HG03135 (cell line): ENCODE measurements around the gene STIM1.

Source experiments
- ATAC-seq: cut with Tn5 transposase; IDR thresholded peaks from one replicate; pipeline ENCODE4 v1.9.1; 2021; ENCODE audit warnings: mild to moderate bottlenecking, moderate library complexity; ENCODE audit not compliant: unreplicated experiment

STIM1 gene

DNA sequence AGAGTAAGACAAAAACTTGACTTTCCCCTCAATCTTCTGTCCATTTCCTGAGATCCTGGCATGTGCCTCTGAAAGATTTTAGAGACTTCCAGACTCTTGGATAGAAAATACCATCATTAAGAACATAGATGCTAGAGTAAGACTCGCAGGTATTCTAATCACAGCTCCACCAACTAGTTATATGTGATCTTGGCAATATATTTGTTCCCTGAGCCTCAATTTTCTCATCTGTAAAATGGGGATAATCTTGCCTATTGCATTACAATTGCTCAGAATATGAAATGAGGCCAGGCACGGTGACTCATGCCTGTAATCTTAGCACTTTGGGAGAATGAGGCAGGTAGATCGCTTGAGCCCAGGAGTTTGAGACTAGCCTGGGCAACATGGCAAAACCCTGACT, 25.4 kb upstream of the STIM1 start:
- no peak for ATAC-seq

DNA sequence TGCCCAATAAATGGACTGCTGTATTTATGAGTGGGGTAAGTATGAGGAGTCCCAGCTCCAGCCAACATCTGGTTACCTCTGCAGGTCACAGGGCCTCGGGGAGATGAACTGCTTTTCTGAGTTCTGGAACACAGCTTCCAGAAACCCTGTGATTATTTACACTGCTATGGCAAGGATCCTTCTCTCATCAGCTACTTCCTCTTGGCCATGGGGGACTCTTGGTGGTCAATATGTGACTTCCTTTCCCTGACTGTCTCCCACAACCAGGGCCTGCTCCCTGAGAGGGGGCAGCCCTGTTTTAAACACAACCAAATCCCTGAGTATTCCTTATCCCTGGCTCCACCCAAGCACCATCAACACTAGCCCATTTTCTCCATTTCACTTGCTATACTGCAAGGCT, 24.7 kb upstream of the STIM1 start:
- ATAC-seq, result no peak

DNA sequence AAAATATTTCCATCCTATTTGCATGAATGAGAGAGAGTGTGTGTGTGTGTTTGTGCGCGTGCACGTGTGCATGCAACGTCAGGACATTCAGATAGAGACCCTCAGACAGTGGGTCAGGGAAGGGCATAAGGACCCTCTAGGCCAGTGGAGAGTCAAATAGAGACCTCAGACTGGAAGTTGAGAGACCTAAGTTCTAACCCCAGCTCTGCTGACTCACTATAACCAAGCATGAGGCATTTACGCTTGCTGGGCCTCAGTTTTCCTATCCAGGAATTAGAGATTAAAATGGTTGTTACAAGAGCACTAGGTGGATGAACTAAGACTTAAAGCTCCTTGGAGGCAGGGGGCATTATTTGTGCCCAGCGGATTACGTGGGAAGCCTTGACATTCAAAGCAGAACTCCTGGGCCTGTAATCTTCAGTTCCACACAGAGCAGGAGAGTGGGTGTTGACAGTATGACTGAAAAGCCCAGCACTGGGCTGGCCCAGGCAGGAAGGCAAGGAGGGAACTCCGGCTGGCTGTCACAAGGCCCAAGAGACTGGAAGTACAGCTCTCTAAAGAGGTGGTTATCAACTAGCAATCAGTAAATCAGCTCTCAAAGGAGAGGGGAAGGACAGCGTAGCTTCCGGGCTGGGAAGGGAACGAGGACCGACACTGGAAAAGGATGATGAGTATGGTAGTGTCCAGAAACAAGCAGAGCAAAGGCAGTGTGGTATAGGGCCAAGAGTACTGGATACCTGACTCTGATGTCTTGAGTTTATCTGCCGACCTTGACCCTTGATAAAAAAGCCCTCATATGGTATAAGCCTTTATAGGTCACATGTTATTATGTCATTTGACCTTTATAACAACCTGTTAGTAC, 23.9 kb upstream of the STIM1 start:
- ATAC-seq, result no peak

DNA sequence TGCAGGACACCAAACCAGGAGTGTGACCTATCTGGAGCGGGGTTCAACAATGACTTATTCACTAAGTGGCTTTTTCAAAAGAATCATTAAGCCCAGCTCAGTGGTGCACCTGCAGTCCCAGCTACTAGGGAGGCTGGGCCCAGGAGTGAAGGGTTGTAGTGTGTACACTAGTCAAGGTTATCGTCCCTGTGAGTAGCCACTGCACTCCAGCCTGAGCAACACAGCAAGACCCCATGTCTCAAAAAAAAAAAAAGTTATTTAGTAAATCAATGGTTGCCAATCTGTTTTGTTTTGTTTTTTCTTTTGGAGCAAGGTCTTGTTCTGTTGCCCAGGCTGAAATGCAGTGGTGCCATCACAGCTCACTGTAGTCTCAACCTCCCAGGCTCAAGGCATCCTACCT, 22.6 kb upstream of the STIM1 start:
- ATAC-seq, result no peak

DNA sequence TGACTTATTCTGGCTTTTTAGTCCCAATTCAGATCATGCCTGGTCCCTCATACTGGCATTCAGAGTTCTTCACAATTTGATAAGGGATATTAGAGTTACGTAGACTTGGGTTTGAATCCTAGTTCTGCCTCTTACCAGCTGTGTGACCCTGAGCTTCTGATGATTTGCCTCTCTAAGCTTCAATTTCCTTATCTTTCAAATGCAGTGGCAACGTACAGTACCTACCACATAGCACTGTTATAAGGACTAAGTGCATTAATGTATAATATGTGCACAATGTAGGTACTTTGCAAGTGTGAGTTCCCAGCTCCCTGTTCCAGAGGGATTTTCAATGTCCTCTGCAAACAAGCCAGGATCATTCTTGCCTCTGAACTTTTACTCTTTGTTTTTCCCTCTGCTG, 22.0 kb upstream of the STIM1 start:
- ATAC-seq, result no peak

DNA sequence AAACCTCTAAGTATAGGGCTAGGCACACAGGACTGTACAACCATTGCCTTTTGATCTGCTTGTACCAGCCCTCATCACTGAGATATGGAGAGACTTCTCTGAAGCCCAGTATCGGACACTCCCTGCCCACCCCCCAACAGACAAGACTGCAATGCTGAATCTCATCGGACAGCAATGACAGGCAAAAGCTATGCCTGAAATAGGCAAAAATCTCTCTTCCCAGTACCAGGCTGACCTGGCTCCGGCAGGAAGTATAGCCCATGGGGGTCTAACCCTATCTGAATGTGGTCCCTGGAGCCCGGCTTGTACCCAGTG, 21.2 kb upstream of the STIM1 start:
- no peak for ATAC-seq

DNA sequence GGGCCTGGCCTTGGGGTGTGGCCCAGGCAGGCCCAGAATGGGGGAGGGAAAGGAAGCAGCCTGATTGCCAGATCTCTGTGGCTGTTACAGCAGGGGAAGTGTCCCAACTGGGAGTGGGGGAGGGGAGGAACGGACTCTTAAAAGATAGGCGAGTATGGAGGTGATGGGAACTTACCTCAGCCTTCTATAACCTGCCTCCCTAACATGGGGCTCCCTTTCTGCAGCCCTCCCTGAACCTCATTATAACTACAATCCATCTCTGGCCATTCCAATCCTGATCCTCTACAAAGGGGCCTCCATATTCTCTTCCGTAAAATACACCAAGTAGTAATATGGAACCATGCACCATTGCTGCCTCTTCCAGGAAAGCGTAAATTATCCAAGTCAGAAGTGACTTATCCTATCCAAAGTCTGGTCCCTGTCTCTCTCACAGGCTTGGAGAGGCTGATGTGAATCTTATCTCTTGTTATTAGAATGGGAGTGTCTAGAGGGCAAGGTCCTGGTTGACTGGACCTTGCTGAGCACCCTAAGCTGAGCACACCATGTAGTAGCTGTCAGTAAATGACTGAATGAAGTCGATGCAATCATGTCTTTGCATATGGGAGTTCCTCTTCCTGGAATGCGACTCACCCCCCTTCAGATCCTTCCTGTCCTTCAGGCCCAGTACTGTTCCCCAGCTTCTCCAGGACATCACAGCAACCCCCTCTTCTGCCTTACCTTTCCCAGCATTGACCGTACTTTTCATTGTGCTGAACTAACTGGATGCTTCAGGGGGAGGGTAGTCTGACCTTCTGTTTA, 20.6 kb upstream of the STIM1 start:
- ATAC-seq, result no peak

DNA sequence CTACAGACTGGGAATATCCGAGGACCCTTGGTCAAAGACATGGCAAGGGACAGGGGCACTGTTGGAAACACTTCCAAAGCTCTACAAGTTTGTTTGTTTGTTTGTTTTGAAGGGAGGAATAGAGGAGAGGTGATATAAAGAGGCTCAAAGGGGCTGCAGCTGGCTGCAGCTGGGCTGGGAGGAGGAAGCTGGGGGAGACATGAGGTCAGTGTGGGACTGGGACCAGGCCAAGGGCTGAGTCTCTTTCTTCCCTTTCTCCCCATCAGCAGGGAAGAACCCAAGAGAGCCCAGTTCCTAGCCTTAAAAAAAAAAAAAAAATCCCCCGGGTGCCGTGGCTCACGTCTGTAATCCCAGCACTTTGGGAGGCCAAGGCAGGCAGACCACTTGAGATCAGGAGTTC, 19.7 kb upstream of the STIM1 start:
- ATAC-seq, result no peak

DNA sequence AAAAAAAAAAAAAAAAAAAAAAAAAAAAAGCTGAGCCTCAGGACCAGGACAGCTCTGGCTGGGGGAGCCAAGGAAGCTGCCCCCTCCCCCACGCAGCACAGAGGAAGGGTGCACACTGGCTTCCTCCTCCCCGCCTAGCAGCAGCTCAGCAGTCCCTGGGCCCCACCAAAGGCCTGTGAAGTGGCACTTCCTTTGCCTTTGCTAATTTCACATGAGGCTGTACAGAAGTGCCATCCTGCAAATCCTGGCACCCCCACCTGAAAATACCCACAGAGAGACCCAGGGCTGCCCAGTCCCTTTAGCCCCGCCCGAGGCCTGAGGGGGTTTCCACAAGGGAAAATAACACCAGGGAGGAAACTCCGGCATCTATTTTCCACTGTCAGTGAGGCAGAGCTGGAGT, 18.6 kb upstream of the STIM1 start:
- no peak for ATAC-seq

DNA sequence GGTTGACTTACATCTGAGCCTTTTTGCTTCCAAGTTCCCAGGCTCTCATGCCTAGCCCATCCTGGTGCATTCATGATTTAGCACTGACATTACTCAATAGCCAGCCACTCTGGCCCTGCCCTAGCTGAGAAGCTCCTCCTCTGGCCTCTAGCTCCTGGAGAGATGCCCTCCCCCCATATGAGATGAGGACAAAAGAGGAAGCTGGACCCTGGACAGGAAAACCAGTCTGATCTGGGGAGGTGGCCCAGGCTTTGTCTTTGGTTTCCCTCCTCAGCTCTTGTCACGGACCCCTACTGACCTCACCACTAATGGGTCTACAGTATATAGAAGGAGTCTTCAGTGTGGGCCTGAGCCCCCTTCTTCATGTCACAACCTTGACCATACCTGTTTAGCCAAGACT, 17.7 kb upstream of the STIM1 start:
- ATAC-seq, result no peak

DNA sequence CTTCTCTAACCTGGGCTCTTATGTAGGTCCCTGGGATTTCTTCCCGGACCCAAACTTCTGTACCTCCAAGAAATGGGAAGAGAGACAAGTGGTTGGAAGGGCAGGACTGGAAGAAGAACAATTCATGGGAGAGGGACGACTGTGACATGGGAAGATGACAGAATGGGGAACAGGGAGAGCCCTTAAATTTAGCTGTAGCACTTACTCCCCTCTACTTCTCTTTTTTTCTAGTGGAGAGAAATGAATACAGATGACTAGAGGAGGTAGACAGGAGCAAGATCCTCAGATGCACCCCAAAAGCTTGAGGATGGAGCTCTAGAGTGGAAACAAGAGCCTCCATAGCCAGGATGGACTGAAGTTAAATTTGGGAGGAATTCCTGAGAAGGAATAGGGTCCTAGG, 17.0 kb upstream of the STIM1 start:
- no peak for ATAC-seq

DNA sequence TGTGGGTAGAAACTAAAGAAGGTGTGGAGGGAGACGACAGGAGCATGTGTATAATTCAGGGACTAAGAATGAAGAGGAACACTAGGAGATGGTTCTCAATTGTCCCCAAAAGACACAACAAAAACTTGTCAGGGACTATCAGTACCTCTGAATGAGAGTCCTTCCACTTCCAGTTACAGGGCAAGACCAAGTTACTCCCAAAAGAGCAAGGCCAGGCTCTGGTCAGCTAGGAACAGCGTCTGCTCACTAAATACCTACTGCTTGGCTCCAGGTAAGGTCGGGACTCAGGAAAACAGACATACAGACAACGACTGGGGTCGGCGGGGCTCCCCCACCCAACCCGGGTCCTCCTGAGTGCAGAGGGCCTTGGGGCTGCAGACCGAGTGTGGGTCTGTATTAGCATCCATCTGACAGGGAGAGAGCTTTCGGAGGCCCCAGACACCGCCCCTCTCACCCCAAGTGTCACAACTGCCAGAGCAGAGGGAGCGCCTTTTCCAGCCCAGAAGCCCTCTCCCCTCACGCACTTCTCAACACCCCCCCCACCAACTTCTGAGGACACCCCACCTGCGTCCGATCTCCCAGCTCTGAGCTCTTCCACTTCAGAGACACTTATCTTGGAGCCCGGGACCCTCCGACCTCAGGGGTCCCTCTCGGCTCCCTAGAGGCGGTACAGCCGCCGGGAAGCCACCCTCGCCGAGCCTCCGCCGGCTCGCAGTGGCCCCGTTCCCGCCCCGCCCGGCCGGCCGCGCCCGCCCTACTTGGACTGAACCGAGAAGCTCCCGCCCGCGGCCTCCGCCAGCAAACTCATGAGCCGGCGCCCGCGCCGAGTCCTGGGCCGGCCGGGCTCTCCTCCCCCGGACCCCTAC, 15.2 kb upstream of the STIM1 start:
- ATAC-seq, result peak; percentile 0

DNA sequence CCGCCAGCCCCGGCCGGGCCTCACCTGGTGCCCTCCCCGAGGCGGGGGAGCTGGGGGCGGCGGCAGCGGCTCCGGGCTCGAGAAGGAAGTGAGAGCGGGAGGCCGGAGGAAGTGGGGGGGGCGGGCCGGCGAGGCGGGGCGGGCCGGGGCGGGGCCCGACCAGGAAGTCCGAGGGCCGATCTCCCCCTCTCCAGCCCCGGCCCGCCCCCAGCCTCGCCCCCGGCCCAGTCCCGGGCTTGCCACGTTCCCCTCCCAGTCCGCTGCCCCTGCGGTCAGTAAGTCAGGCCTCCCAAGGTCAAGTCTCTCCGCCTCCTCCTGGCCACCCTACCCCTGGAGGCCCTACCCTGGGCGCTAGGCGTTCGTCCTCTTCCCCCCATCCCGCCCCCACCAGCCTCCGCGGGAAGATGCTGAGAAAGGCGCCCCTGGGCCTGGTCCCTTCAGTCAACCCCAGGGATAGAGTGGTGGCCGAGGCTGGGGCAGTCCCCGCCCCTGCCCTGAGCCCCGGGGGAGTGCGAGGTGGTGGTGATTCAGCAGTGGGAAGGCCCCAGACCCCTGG, 14.5 kb upstream of the STIM1 start, which contains the start of gene RHOG:
Gene RHOG, minus strand, starts transcription at position 90 of the 556 bp plus-strand sequence. CDS start 12,821 bp downstream, outside the sequence.
- ATAC-seq, result peak; percentile 54

DNA sequence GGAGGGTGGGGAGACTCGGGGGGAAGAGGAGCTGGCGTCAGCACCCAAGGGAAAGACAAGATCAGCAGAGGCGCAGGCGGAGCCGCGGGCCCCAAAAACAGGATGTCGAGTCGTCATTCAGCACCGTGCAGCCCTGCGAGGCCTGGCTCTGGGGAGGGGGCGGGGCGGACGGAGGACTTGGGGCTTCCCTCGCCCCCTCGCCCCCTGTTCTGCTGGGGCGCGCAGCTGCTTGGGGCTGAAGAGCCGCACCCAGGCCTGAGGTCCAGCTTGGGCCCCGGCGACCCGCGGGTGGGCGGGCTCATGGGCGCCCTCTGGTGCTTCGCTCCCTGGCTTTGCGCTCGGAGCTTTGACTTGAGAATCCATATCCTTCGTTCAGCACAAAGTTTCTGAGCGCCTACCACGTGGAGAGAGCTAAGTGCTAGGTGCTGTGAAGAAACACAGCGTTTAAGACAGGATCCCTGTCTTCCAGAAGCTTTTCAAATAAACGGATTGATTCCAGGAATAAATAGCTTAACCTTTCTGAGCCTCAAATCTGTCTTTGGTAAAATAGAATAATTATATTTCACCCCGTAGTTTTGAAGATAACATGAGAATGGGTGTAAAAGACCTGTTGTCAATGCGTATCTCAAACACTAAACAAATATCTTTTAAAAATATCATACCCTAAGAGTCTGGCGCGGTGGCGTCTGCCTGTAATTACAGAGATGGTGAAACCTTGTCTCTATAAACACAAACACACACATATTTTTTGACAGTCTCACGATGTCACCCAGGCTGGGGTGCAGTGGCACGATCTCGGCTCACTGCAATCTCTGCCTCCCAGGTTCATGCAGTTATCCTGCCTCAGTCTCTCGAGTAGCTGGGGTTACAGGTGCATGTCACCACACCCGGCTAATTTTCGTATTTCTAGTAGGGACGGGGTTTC, 13.8 kb upstream of the STIM1 start:
- ATAC-seq, result peak; percentile 59

DNA sequence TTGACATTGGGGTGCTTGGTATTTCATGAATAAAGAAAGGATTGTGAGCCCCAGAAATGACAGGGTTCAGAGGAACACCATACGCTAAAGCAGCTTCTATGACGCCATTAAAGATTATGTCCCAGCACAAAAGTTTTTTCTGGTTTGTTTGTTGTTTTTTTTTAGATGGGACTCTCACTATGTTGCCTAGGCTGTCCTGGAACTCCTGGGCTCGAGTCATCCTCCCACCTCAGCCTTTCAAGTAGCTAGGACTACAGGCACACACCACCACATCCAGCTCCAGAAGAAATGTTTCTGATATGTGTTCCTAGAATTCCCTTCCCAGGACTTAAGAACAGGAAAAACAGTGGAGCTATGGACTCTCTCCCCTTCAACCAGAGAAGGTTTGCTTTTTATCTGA, 12.1 kb upstream of the STIM1 start:
- ATAC-seq, result no peak

DNA sequence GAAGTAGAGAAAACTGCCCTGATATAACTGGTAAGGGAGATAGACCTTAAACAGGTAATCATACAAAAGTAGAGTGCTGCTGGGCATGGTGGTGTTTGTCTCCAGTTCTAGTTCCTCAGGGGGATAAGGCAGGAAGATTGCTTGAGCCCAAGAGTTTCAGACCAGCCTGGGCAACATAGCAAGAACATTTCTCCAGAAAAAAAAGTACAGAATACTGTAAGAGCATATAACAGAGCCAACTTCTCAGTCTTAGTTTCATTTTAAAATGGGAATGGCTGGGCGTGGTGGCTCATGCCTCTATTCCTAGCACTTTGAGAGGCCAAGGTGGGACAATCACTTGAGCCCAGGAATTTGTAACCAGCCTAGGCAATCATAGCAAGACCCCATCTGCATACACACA, 10.2 kb upstream of the STIM1 start:
- no peak for ATAC-seq

DNA sequence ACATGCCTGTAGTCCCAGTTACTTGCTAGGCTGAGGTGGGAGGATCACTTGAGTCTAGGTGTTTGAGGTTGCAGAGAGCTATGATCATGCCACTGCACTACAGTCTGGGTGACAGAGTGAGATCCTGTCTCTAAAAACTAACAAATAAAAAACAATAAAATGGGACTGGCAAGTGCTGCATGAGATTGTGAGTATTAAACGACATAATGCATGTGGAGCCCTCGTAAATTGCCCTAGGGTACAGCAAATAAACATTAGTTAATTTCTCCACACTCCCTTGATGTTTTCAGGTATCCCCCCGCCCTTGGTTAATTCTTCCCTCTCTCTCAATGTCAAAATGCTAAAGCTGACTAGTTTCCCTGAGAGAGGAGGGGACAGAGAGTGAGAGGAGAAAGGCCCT, 9.8 kb upstream of the STIM1 start:
- no peak for ATAC-seq

DNA sequence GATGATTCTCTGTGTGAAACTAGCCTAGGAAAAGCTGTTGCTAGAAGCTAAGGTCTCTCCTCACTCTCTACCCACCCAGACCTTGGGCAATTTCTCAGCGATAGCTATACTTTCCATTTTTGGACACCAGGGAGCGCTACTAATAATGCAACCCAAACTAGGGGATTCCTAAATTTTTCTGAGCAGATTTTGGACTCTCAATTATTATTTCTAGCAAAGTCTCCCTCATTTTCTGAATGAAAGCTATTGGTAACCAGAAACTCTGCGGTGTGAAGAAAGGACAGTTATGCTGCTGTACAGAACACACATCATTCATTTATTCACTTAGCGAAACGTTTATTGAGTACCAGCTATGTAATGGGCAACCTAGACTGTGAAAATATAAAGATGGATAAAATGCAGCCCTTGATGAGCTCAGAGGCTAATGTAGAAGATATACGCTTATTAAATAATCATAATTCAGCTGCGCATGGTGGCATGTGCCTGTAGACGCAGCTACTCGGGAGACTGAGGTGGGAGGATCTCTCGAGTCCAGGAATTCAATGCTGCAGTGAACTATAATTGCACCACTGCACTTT, 6.1 kb upstream of the STIM1 start:
- no peak for ATAC-seq

DNA sequence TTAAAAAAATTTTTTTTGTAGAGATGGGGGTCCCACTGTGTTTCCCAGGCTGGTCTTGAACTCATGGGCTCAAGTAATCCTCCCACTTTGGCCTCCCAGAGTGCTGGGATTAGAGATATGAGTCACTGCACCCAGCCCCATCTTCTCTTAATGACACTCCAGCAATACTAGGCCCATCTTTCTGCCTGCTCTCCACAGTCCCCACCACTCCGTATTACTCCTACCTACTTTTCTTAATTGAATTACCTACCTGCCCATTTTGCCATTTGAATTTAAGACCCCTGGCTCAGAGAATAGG, 2.0 kb upstream of the STIM1 start:
- ATAC-seq, result no peak
